ENCODE data around the gene P2RX1.

P2RX1 gene

GRCh38 chr17:3913531-3914311 is 2.5 kb downstream of the P2RX1 start:
- DNase-seq (ENCODE audit: low read depth): peak; percentile 70
- peak; percentile 94 for TF ChIP-seq CTCF (conservative IDR thresholded peaks at IDR 0.05; ENCODE audit: control insufficient read depth, insufficient read depth, low read depth, low read length)
- H3K4me3 ChIP-seq (ENCODE audit: control insufficient read depth, low read depth, low read length): no peak overlapping the region

- no peak overlapping the region for H3K4me3 ChIP-seq (ENCODE audit: control insufficient read depth, low read depth, low read length)
- no peak for TF ChIP-seq CTCF (conservative IDR thresholded peaks at IDR 0.05; ENCODE audit: control insufficient read depth, insufficient read depth, low read depth, low read length)
- DNase-seq (ENCODE audit: low read depth): no peak
Measured at GRCh38 chr17:3912827-3913226, 3.4 kb downstream of the P2RX1 start.

GRCh38 chr17:3911271-3912053 is 4.8 kb downstream of the P2RX1 start:
- TF ChIP-seq CTCF (conservative IDR thresholded peaks at IDR 0.05; ENCODE audit: control insufficient read depth, insufficient read depth, low read depth, low read length): no peak
- no peak overlapping the region for H3K4me3 ChIP-seq (ENCODE audit: control insufficient read depth, low read depth, low read length)
- no peak for DNase-seq (ENCODE audit: low read depth)

GRCh38 chr17:3910420-3911270 is 5.6 kb downstream of the P2RX1 start:
- DNase-seq (ENCODE audit: low read depth): no peak
- H3K4me3 ChIP-seq (ENCODE audit: control insufficient read depth, low read depth, low read length): no peak overlapping the region
- TF ChIP-seq CTCF (conservative IDR thresholded peaks at IDR 0.05; ENCODE audit: control insufficient read depth, insufficient read depth, low read depth, low read length): no peak

GRCh38 chr17:3909257-3909656 is 7.0 kb downstream of the P2RX1 start:
- DNase-seq (ENCODE audit: low read depth): no peak
- TF ChIP-seq CTCF (conservative IDR thresholded peaks at IDR 0.05; ENCODE audit: control insufficient read depth, insufficient read depth, low read depth, low read length): no peak
- H3K4me3 ChIP-seq (ENCODE audit: control insufficient read depth, low read depth, low read length): no peak overlapping the region

- no peak overlapping the region for H3K4me3 ChIP-seq (ENCODE audit: control insufficient read depth, low read depth, low read length)
- no peak for DNase-seq (ENCODE audit: low read depth)
- TF ChIP-seq CTCF (conservative IDR thresholded peaks at IDR 0.05; ENCODE audit: control insufficient read depth, insufficient read depth, low read depth, low read length): no peak
Measured at GRCh38 chr17:3907483-3908216, 8.6 kb downstream of the P2RX1 start.

Measured in fibroblast of mammary gland (primary cell).